HTERT RPE-1 (cell line): Measurements from ENCODE around the gene RAB11A.

Experiments used
- in situ Hi-C: fragments of 300-500 bp; cut with MboI; formaldehyde crosslinking; loops from 4 replicates; pipeline ENCODE4 v1.14.3; 2020; ENCODE audit warnings: low sequenced_read_pairs

RAB11A gene

DNA sequence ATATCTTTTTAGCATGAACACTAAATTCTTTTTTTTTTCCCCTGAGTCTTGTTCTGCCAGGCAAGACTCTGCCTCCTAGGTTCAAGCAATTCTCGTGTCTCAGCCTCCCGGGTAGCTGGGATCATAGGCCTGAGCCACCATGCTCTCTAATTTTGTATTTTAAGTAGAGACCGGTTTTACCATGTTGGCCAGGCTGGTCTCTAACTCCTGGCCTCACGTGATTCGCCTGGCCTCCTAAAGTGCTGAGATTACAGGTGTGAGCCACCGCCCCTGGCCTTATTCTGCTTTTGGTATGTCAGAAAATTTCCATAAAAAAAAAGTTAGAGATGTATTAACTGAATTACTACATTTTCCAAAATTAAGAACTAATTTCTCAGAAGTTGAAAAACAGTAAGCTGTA is 14.3 kb downstream of the RAB11A start:
- in situ Hi-C loops: no loop called here

DNA sequence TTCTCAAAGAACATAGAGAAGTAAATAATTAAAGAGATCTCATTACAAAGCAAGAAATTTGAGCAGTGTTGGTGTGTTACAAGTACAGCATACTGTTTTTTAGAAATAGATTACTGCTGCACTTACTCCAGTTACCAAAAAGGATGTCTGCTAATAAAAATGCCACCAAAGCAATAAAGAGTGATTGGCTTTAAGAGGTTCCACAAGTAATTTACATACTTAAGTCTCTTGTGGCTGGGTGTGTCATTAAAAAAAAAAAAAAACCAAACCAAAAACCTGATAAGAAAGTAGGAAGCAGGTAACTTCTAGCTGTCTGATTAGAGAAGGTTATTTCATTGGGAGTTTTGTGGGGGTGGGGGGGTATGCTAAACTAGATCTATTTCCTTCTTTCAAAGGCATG is 15.2 kb downstream of the RAB11A start:
- in situ Hi-C loops: no loop called here

DNA sequence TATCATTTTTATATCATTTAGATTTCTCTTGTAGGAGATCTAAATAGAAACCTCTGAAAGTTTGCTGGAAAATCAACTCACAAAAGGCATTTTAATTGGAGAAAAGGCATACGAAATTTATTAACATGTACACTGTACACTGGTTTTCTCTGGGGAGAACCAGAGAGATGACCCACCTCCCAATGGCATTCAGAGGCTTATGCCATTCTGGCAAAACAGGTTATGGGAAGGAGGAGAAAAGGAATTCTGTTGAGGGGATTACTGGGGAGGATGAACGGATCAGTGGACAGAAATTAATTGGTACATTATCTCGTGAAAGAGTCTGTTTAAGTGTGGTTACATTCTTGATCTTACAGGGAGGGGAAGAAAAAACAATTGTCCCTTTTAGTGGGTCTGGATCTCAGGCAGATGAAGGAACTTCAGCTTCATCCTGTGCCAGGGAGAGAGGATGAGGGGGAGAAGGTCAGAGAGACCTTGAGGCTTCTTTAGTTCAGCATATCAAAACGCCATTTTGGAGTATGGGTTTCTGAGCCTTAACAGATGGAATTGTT is 16.5 kb downstream of the RAB11A start:
- in situ Hi-C loops: no loop called here

DNA sequence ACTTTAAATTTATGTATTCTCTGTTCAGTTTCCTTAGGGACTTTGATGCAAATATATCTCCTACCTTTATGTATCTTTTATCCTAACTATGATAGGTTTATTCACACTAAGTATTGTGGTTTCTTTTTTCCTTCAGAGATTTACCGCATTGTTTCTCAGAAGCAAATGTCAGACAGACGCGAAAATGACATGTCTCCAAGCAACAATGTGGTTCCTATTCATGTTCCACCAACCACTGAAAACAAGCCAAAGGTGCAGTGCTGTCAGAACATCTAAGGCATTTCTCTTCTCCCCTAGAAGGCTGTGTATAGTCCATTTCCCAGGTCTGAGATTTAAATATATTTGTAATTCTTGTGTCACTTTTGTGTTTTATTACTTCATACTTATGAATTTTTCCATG is 18.3 kb downstream of the RAB11A start:
- in situ Hi-C loops: no loop called here

DNA sequence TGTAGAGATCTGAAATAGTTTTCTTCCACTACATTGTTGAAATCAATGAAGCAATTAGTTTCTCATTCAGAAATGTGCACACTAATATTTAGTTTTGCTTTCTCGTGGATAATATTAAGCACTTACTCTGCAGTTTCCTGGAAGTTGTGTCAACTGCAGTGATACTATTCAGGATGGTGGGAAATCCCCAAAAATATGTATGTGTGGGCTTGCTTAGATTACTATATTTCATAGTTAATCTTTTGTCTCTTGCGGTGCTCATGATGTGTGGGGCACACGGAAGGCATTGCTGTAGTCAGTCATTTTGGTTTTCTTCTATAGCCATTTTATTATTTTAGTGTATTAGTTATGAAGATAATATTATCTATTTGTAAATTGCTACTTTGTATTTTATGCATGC is 19.7 kb downstream of the RAB11A start:
- in situ Hi-C loops: no loop called here

DNA sequence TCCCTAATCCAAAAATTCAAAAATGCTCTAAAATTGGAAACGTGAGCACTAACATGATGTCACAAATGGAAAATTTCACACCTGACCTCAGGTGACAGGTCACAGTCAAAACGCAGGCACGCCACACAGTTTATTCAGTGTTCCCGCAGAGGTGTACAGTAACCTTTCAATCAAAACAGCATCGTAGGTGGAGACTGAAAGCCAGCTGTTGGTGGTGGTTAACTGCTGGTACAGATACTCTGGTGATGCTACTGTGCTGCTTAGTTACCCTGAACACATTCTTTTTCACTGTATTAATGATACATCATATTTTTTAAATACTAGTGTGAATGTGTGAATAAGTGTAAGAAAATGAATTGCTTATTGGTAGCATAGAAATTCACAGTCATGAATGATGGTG is 23.8 kb downstream of the RAB11A start:
- in situ Hi-C loops: no loop called here

DNA sequence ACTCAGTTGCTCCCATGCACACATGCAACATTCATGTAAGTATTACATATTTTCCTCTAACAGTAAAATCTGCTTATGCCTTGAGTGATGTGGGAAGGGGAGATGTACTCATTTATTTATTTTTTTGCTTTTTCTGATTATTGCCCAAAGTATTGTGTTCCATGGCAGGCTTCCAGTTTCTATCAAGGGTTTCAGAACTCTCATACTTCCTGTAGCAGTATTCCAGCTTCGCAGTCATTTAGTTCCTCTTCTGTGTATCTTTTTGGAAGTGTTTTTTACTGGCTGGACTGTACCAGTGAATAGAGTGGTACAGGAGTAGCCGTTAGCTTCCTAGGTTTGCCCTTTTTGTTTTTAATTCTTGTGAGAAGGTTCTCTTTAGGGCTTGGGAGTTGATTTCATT is 26.9 kb downstream of the RAB11A start:
- in situ Hi-C loops: no loop called here

DNA sequence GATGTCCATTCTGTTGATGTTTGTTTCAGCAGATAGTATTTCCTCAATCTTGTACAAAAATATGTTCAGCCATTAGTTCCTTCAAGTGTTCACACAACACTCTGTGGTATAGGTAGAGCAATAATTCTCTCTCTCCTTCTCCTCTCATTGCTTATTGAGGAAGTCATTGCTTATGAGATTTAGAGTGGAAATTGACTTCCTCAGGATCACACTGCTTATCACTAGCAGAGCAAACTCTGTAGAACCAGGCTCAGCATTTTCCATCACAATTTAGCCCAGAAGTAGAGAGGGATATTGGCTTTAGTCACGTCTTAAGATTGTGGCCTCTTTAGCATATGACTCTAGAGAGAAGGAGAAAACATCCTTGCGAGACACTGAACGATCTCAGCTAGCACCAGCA is 31.2 kb downstream of the RAB11A start:
- in situ Hi-C loops: no loop called here

DNA sequence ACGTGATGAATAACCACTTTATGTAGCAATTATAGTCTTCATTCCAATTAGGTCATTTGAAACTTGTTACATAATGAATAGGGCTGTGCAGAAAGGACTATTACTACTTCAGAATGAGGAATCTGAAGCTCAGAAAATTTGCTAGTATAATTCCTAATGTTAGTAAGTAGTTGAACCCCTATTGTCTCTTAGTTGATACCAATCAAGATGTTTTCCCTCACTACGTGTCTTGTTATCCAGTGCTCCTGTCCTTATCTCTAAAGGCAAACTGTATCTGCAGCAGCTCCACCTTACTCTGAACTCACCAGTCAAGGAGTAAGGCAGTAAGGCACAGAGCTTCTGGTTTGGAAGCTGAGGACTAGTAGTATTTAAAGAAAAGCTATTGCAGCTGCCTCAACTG is 32.0 kb downstream of the RAB11A start:
- in situ Hi-C loops: no loop called here

DNA sequence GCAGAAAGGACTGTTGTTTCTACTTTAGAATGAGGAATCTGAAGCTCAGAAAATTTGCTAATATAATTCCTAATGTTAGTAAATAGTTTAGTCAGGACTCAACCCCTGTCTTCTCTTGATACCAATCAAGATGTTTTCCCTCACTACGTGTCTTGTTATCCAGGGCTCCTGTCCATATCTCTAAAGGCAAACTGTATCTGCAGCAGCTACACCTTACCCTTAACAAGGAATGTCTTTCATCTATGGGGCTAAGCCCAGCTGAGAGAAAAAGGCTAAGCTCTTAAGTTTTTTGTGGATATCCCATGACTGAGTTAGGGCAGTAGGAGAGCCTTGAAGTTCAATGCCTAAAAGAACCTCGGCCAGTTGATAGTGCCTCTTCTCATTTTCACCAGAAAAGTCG is 32.5 kb downstream of the RAB11A start:
- in situ Hi-C loops: no loop called here

DNA sequence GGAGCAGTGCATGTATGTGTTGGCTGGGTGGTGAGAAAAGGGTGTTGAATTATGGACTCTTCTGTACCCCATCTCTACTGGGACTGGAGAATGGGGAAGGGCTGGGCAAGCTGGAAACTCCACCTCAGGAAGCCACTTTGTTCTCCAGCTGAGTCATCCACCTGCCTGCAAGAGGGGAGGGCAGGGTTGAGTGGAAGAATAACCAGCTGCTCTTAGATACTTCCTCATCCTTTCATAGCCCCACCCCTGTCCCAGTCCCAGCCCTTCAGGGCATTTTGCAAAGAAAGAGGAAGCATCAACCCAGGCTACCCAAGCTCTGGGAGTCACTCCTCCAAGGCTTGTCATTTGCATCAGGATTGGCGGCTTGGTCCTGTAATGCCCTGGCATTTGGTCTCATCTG is 33.1 kb downstream of the RAB11A start:
- in situ Hi-C loops: no loop called here

DNA sequence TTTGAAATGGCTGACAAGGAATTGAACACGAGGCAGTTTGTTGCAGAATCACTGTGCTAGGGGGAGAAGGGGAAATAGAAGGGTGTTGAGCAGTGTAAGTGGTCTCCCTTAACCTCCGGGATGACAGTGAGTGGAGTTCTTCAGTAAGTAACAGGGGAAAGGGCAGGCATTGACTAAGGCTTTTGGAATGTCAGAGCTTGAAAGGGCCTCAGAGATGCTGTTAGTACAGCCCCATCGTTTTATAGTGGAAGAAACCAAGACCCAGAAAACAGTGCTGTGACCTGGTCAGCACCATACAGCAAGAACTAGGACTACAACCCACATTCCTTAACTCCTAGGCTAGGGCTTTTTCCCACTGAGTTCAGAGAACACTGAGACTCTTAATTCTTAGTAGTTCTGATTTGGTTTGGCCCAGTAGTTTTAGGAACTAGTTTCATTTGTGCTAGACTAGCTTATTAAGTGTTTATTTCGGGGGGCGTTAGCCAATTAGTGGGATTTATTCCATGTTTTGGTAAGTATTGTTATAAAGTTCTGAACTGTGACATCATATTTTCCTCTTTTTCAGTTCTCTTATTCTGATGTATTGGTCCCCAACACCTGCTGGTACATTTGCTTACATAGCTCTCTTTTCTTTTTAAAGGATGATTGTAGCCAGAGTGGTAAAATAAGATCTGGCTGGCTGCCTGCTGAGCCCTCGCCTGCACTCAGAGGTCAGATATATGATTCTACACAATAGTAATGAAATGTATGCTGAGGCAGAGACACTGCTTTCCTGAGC is 34.2 kb downstream of the RAB11A start:
- in situ Hi-C loops: no loop called here

DNA sequence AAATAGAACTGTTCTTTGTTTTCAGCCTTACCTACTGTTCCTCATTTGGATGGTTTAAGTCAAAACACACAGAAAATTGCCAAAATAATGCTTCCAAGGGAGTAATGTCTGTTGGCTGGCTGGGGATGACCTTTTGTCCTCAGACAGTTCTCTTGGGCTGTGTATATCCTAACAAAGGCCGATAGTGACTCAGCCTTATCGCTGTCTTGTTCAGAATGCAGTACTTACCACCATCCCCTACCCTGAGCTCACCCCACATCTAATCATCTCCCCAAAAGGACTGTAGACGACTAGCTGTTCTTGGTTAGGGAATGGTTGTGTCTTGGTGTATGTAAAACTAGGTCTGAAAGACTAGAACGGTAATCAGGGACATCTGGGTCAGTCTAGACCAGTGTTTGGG is 35.0 kb downstream of the RAB11A start:
- in situ Hi-C loops: no loop called here

DNA sequence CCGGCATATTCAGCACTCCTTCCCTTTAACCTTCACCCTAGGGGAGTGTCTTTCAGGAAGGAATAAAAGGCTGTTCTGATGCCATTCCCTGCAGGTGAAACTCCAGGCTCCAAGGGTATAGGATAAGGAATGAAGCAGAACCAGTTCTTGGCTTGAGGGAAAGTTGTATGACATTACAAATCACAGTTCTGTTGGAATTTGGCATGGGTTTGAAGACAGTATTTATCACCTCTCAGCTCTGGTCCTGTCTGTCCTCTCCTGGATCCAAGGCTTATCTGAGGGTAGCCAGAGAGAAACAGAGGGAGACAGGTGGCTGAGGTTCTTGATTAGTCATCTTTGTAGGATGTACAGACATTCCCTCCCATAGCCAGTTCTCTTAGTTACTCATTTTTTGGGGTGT is 37.1 kb downstream of the RAB11A start:
- in situ Hi-C loops: no loop called here

DNA sequence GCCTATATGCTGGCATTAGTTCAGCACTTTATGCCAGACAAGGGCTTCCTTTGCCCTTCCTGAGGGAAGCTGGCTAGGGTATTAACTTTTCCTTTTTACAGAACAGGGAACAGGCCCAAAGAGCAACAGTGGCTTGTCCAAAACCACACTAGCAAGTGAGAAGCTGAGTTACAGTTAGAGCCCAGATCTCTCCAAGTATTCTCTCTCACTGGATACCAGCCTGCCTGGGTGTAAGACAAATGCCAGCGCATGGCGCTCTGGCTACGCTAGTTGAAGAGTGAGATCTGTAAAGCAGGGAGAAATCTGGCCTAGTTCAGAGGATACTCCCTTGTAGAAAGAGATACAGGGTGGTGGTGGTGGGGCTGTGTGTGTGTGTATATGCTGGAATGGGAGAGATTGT is 38.4 kb downstream of the RAB11A start:
- in situ Hi-C loops: no loop called here

DNA sequence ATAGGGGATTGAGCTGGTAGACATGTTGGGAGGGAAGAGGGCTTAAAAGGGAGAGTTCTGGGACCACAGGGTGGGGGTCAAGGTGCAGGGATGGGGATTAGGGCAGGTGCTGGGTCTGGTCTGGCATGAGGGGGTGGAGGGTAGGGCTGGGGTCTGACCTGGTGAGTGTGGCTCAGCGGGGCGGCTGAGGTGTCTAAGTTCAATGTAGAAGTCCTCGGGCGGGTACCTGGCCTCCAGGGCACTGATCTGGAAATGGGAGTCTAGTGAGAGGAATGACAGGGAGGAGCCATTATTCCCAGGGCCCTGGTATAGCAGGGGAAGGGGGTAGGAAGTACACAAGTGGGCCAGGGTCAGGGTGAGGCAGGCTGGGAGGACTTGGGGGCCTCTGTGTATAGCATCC is 39.6 kb downstream of the RAB11A start:
- in situ Hi-C loops: no loop called here

DNA sequence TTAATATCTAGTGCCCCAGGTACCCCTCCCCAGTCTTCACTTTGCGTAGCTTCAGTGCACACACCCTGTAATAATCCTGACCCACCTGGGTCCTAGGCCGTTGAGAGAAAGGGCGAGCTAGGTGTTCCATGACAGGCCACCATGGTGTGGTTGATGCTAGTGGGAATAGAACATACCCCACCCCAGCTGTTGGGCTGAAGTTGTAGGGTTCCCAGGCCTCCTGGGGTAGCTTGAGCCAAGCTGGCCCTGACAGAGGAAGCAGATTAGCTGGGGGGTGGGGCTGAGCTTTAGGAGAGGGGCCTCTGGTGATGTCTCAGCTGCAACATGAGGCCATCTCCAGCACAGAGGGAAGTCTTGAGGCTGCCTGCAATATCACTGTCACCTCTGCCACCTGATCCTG is 40.5 kb downstream of the RAB11A start:
- in situ Hi-C loops: no loop called here

DNA sequence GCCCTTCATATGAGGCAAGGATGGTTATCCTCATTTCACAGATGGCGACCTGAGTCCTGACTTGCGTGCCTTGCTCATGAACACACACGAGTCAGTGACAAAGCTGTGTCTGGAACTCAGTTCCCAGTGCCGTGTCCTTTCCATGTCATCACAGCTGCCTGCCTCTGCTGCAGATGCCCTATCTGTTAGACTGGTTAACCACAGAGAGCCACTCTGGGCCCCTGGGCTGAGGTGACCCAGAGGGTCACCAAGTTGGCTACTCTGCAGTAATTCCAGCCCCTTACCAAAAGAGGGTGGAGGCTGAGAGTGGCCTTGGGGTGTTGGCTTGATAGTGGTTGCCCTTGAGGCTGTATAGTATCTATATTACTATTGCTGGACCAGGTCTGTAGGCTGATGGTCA is 41.0 kb downstream of the RAB11A start:
- in situ Hi-C loops: no loop called here

DNA sequence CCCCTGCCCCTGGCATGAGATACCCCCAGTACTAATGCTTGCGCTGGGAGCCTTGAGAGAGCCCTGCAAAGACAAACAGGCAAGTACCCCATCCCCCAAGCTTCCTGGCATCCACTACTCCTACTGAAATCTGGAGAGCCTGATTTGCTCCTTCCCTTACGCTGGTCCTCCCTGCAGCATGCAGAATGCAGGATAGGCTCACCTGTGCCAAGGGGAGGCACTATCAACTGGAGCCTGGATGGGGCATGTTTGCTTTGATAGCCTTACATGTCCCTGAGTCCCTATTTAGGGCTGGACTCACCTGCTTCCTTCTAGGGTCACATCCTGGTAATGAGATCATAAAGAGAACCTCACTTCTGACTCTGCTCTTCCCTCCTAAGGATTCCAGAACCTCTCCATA is 42.9 kb downstream of the RAB11A start:
- in situ Hi-C loops: no loop called here

DNA sequence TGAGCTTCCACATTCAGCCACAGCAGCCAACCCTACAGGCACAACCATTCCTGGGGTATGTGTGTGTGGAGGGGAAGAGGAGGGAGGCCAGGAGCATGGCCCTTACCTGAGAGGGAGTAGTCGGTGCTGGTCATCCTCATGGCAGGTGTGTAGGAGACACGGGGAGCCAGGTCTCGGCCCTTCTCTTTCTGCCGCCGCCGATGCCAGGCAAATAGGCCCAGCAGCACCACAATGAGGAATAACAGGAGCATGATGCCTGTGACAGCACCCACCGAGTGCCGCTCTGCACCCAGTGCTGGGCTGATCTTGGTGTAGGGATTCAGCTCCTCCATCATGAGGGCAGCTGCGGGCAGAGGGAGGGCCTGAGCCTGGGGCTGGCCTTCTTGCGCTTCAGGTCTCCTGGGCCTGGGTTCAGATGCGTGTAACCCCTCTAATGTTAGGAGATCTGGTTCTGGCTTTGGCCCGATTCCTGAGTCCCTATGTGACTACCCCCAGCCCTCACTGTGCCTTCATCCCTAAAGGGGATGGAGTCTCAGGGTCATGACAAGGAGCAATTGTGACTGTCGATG is 44.4 kb downstream of the RAB11A start:
- in situ Hi-C loops: no loop called here

DNA sequence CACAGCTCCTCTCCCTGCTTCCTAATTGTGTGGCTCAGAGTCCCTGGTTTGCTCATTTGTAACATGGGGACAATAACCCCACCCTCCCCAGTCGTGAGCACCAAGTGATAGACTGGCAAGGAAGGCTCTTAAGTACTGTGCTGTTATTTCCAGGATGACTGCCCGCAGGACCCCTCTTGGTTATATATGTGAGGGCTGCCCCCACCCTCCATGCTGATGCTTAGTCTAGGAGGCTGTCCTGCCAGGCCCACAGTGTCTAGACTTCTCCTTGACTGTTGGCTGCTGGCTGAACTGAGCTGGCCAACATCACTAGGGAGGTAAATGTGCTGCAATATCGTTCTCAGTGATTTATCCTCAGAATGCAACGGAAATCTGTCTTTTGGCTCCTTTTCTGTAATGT is 45.1 kb downstream of the RAB11A start:
- in situ Hi-C loops: no loop called here

DNA sequence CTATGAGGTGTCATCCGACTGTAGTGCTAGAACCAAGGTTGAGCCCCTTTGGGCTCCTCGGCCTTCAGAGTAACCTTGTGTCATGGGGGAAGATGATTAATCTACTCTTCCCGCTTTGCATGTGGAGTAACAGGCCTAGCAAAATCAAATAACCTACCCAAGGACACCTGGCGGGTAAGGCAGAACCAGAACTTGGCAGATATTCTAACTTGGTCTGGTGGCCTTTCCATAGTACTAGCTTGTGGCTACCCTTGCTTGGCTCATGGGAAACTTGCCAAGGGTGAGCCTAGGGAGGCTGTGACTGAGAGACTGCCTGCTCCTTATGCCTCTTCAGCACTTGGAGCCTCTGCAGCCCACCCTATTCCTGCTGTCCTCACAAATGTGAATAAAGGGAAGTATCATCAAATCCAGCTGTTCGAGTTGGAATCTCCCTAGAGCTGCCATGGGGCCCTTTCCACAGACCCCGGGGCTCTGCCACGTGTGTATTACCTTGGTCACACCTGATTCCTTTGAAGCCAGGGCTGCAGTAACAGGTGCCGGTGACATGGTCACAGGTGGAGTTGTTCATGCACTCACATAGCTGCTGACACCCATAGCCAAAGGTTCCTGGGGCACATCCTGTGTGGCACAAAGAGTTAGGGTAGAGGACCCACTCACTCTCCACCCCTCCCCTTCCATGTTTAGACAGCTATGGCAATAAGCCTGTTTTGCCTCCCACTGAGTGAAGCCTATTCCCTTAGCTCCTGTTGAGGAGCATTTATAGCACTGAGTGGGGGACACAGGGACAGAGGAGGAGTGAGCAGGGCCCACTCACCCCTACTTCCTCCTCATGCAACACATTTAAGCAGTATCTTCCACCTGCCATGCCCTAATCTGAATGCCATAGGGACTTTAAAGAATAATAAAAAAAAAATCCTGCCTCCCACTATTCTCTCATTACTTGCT is 46.0 kb downstream of the RAB11A start:
- in situ Hi-C loops: no loop called here
